Ecto neural progenitor cell (in vitro differentiated cells): ENCODE data around the gene STX10.

Source experiments
- DNase-seq: peaks from one replicate; pipeline ENCODE4 v3.0.0-alpha.2; 2018; ENCODE audit warnings: low spot score

Gene STX10

DNA sequence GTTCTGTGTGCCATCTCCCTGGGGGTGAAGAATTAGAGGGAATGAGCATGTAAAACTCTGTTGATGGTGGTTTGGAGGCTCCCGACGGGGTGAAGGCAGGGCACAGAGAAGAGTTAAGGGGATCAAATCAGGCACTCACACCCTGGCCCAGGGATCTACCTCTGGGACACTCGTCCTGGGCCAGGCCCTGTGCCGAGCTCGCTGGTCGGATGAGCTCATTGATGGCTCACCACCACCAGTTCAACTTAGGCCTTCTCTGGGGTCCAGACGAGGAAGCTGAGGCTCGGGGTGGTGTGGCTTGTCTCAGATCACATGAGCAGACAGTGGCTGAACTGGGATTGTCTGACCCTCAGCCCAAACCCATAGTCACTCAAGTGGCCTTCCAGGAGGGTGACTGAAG is 30.5 kb downstream of the STX10 start:
- no peak for DNase-seq

DNA sequence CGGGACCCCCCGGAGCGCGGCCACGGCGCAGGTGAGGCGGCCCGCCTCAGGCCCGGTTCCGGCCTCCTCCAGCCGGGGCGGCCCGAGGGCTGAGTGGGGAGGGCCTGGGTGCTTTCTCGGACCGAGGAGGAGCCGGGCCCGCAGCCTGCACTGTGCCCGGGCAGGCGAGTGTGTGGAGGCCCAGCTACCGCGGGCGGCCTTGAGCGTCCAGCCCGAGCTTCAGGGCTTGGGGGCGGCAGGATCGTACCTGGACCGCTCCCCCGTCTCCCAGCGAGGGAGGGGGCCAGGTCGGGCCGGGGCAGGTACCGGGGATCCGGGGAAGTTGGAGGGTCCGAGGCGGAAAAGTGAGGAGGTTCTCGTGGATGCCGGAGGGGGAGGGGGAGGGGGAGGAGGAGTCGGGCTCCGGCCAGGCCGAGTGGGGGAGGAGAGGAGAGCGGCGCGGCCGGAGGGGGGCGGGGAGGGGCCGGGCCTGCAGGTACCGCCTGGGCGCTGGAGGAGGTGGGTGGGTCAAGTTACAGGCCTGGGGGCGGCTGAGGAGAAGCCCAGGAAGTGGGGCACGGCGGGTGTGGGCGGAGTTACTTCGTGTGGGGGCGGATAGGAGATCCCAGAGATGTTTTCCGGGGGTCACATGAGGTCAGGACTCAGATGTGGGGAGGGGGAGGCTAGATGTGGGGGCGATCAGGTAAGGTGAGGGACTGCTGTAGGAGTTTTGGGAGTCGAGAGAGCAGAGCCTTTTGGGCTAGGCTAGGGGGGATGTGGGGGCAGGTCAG is 31.6 kb downstream of the STX10 start:
- peak; percentile 88 for DNase-seq

DNA sequence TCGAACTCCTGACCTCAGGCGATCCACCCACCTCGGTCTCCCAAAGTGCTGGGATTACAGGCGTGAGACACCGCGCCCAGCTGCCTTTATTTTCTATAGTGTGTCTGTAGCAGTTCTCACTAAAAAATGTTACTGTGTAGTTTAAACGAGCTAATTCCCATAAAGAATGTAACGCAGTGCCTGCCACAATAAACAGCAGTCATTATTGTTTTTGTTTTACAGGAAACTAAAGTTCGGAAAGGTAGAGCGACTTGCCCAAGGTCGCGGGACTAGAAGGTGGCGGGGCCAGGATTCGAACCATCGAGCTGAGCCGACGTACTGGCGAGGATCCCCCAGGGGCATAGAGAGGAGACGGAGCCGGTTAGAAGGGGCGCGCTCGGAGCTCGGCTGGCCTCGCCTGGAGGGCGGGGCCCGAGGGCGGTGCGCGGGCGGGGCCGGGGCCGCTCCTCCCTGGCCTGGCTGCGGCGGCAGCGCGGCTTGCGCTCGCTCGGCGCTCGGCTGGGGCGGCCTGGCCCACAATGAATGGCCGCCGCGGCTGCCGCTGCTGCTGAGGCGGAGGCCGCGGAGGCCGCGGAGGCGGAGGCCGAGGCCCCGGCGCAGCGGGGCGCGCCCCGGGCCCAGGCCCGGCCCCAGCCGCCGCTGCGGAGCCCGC is 32.3 kb downstream of the STX10 start, which contains the start of gene NACC1:
Gene NACC1, plus strand, starts transcription at position 493 of the 652 bp plus-strand sequence. CDS start 16,944 bp downstream, outside the sequence.
- DNase-seq = peak; percentile 94

DNA sequence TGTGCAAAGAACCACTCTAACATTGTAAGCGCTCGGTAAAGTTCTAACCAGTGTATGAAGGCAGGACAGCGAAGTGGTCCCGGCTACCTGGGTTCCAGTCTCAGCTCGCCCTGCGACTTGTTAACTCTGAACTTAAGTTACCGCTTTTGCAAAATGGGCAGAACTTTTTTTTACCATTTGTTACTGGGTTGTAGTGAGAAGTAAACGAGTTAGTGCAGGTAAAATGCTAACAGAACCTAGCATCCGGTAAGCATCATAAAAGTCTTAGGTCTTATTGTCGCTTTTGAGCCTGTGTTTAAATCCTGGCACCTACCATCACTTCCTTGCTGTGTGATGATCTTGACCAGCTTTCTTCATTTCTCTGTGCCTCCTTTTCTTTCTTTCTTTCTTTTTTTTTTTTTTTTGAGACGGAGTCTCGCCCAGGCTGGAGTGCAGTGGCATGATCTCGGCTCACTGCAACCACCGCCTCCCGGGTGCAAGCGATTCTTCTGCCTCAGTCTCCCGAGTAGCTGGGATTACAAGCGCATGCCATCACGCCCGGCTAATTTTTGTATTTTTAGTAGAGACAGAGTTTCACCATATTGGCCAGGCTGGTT is 32.9 kb downstream of the STX10 start:
- no peak for DNase-seq

DNA sequence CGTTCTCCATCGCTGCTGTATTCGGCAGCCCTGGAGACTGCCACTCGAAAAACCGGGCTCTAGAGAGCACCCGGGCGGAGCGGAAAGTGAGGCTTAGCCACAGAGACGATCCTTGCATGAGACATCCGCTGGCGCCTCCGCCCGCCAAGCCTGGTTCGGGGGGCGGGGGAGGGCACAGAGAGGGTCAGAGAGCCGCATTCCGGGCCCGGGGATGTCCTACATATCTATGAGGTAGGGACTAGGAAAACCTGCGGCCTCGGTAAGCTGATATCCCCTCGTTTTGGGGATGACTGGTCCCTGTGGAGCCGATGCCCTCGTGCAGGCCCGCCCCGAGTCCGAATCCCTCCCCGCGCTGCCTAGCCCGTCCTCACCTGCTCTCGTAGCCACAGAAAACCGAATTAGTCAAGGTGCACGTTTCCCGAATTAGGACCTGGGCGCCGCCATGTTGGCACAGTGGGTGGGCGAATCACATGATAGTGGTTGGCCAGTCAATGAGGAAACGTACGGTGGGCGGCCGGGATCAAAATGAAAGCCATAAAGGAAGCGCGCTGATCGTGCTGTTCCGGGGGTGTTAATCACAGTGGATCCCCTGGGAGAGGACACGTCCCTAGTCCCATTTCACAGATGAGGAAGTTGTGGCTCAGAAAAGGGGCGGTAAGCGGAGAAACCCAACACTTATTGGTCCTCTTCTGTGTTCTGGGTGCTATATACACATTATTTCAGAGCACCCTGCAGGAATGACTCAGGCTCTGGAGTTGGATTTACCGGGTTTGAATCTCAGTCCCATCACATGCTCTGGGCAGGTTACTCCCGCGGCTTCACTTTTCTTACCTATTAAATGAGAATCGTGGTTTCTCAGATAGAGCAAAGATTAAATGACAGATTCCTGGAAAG is 33.6 kb downstream of the STX10 start, which contains the start of gene TRMT1:
Gene TRMT1, minus strand, starts transcription at position 459 of the 894 bp plus-strand sequence. Its CDS starts 341 bp downstream, at position 118.
- peak; percentile 96 for DNase-seq

DNA sequence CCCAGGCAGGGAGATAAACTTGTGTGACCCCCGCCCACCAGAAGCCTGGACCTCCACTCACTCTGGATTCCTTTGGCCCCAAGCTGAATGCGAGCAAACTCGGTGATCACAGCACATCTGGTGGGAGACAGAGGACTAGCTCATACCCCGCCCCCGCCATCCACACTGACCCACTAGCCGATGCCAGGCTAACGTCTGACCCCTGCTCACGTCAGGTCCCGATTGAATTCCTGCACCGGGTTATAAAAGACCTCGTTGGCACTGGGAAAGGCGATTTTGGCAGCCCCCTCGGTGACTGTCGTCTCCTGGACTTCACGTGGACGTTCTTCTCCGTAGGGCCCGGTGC is 34.3 kb downstream of the STX10 start:
- no peak for DNase-seq

DNA sequence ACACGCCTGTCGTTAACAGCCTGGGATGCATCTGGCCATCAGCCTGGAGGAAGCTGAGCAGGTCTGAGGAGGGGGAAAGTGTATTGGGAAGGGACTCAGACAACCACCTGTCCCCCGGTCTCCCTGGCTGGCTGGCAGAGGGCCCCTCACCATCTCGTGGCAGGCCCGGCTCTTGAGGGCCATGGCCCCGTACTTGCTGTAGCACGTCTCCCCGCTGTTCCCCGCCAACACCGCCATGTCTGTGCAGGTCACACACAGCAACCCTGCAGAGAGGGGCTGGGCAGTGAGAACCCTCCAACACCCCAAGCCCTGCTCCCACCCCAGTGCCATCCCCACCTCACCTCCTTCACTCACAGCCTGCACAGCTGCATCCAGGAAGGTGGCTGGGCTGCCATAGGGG is 37.6 kb downstream of the STX10 start:
- DNase-seq = no peak

DNA sequence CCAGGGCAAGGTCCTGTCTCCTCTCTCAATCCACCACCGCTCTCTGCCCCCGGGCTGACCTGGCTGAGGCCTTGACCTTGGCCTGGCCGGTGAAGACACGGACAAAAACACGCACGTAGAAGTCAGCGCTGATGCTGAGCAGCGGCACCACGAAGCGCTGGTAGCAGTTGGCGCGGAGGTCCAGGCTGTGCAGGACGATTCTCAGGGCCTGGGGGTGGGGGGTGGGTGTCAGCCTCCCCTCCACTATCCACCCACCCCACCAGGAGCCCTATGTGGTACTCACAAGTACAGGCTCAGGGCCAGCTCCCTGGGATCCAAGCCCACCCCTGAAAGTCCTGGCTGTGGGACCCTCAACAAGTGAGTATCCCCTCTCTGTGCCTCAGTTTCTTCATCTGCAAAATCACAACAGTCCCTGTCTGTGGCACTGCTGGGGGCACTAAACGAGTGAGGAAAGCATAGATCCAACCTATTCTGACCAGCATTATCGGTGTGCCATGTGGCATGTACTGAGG is 40.0 kb downstream of the STX10 start:
- DNase-seq = no peak

DNA sequence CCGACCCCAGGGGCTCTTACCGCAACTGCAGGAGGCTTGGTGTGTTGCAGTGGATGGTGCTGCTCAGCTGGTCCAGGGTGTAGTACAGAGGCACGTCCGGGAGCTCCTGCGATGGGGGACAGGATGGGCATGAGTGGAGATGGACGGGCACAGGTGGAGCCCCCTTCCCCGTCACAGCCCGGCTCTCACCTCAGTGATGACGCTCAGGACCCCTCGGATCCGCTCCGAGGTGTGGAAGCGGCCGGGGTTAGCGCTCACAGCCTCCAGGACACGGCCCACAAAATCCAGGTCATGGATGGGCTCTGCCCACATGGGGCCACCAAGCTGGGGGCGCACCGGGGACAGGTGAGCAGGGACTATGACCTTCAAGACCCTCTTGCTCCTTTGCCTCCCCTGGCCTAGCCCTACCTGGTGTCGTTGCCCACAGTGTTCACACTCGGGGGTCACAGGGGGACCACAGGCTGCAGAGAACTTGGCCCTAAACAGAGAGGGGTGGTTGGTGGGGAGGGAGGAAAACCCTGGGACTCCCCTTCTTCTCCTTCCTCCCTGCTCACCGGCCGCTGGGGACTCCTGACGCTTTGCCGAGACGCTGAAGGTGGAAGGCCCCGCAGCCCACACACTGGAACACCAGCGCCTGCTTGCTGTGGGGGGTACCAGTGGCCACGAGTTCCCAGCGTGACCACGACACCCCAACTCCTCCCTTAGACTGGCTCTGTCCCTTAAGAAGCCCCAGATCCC is 40.6 kb downstream of the STX10 start:
- no peak for DNase-seq

DNA sequence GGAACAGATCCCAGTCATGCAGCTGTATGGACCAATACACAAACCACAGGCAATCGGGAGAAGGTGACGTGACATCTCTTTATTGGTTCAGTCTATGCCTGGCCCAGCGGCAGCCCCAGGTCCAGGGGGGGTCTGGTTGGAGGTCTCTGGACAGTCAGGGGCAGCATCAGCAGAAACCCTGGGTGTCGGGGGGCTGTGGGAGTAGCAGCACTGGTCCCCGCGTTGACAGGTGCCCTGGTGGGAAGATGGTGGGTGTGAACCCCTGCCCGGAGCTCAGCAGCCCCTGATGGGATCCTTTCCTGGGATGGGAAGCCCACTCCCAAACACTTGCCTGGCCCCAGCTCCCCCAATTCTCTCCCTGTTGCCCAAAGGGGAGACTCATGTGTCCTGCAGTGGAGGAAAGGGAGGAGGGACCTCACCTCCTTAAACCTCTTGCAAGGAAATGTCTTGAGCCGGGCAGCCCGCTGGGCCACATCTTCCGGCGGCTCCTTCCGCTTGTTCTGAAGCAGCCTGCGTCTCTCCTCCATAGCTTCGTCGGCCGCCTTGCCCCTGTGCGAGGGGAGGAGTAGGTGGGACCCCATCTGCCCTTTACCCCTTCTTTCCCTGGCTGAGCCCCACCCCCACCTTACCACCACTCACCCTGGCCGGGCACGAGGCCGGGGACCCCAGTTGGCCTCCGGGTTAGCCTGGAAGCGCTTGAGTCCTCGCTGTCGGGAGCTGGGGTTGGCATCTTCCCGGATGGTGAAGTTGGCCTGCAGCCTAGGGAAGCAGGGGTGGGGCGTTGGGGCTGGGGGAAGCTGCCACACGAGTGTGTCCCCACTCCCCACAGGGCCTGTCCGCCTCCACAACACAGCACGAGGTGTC is 45.1 kb downstream of the STX10 start:
- peak; percentile 42 for DNase-seq

DNA sequence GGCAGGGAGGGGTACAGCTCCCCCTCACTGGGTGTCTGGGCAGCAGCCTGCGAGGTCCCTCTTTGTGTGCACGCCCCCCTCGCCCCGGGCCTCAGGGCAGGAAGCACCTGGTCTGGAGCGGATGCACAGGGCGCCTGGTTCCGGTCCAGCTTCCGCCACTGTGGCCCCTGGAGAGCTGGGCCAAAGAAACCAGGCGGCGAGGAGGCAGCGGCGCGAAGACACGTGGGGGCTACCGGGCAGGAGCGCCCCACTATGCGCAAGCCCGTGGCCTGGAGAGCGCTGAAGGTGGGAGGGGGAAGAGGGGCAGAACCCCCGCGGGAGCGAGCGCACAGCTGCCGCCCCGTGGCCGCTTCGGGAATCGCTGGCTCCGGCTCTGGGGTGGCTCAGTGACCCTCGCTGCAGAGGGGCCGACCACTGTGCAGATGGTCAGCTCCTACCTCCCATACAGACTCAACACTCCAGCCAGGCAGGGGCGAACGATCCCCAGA is 45.8 kb downstream of the STX10 start:
- DNase-seq = peak; percentile 77

DNA sequence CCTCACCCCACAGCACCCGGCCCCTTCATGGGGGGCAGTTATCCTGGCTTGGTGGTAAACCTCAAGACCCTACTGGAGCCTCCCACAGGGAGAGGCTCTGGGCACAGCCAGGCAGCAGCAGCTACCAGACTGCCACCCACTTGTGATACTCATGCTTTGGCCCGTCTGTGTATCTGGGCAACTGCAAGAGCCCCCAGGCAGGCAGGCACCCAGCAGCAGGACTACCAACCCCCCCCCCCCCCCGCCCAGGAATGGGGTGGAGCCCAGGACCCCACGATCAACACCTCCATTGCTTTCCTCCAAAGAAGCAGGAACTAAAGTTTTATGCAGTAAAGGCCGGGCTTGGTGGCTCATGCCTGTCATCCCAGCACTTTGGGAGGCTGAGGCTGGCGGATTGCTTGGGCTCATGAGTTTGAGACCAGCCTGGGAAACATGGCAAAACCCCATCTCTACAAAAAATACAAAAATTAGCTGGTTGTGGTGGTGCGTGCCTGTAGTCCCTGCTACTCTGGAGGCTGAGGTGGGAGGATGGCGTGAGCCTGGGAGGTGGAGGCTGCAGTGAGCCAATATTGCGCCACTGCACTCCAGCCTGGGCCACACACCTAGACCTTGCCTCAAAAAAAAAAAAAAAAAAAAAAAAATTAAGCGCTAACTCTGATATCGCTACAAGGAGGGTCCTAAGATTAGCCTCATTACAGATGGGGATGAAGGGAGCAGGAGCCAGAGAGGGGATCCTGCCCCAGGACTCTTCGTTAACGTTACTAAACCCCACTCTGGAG is 46.4 kb downstream of the STX10 start:
- peak; percentile 43 for DNase-seq

DNA sequence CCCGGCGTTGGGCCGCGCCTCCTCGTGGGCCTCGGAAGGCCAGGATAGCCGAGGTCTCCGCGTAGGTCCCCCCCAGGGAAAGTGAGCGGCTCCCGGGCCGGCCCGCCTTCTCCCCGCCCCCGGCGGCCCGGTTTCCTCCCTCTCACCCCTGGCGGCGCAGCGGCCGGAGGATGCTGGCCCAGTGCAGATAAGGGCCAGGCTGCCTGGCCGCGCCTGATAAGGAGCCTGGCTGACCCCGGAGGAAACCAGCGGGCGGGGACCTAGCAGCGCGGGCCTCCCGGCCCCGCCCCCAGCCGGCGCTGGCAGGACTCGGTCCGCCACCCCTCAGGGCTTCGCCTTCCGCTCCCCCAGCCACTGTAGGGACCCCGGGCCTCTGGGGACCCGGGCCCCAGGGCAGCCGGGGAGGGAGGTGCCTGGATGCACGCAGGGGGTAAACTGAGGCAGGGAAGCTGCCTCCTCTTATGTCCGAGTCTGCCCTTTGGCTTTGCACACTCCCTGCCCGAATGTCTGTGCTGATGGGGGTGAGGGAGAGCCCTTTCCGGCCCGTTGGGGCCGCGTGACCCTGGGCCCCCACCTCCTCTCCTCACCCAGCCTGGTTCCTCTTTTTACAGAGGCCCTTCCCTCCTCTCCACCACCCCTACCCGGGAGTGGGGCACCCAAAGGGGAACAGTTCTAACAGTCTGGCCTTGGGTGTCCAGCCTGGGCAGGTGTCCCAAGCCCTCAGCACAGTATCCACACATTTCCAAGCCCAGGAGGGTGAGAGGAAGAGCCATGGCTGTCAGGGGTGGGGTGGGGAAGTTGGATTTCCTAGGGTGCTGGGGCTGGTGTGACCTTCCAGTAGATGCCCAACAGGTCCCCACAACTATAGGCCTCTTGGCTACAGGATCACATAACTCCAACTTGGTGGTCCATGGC is 47.3 kb downstream of the STX10 start, which contains the start of gene LYL1:
Gene LYL1, minus strand, starts transcription at position 193 of the 915 bp plus-strand sequence. CDS start 1,687 bp downstream, outside the sequence.
- DNase-seq = peak; percentile 79

DNA sequence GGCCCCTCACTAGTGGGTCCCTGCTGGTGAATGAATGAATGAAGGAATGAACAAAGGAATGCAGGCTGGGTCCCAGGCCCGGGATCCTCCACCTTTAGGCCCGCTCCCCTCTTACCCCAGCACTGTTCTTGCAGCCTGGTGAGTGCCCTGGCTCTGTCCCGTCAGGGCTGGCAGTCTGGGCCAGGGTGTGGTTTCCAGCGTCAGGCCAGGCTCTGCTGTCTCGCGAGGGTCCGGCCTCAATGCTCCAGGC is 47.8 kb downstream of the STX10 start:
- DNase-seq = no peak

DNA sequence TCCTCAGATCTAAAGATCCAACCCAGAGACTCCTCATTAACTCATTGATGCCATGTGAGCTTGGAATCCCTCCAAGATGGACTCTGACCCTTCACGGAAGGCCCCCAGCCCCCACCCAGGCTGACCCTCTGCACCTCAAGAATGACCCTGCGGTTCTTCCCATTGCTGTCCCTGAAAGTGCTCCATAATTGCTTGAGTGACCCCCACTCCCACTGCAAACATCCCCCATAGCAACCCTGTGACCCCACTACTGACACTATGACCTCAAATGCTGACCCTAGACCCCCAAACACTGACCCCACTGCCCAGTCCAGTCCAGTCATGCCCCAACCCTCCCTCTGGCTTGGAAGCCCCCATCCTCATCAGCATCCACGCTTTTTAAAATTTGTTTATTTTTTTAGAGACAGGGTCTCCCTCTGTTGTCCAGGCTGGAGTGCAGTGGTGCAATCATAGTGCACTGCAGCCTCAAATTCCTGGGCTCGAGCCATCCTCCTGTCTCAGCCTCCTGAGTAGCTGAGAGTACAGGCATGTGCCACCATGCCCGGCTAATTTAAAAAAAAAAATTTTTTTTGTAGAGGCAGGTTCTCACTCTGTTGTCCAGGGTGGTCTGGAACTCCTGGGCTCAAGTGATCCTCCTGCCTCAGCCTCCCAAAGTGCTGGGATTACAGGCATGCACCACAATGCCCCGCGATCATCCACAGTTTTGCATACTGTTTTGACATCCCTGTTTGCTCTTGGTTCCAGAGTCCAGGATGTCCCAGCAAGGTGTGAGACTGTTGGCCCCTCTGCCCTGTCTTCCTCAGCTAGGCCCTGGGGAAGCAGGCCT is 48.4 kb downstream of the STX10 start:
- DNase-seq = no peak

DNA sequence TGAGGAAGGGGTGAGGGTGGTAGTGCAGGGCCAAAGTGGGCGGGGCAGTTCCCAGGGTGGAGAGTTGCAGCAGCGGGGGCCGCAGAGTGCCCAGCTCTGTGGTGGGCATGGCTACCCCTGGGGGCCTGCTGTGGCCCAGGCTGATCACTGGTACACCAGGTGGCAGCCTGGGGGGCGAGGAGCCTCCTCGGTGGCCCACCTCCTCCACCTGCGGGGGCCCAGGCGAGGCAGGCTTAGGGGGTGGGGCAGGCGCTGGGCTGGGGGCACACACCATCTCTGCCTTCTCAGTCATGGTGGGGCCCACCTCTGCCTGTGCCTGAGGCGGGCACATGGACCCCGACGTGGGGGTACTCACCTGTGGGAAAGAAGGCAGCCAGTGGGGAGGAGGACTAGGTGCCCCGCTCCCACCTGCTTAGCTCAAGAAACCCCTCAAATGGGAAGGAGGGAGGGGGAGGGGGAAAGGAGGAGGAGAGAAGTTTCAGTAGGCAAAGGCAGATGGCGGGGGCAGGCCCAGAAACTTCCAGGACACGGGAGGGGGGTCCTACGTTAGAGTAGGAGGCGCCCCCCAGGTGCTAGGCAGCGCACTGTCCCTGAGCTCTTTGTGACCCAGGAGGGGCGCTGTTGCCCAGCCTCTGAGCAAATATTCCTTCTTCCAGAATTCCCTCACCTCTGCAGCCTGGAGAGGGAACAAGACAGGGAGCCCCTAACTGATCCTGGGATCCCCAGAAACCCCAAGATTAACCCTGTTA is 49.2 kb downstream of the STX10 start:
- no peak for DNase-seq
